HG02970 (cell line): ENCODE measurements around the gene SIAH1.
"Not testable (repeated sequence)": the region's sequence is repeated elsewhere in the genome, so short reads cannot be mapped to it uniquely, and the experiment has no call there.

Experiments
- ATAC-seq: cut with Tn5 transposase; IDR thresholded peaks from one replicate; pipeline ENCODE4 v1.9.1; 2021; ENCODE audit warnings: mild to moderate bottlenecking, moderate library complexity, moderate number of reproducible peaks; ENCODE audit not compliant: unreplicated experiment, low FRiP score

Gene SIAH1

GRCh38 chr16:48369765-48370164, 15.4 kb downstream of the SIAH1 start:
- no peak for ATAC-seq

GRCh38 chr16:48367441-48368049, 17.7 kb downstream of the SIAH1 start:
- ATAC-seq, result no peak

GRCh38 chr16:48366165-48367093, 18.8 kb downstream of the SIAH1 start:
- ATAC-seq, result peak; percentile 53

- ATAC-seq, result peak; percentile 88
Observed at GRCh38 chr16:48365601-48366164, 19.5 kb downstream of the SIAH1 start.

GRCh38 chr16:48365025-48365600, 20.1 kb downstream of the SIAH1 start:
- ATAC-seq, result no peak

GRCh38 chr16:48361540-48362144, 23.6 kb downstream of the SIAH1 start:
- ATAC-seq, result no peak

- ATAC-seq, result no peak
Observed at GRCh38 chr16:48361012-48361411, 24.2 kb downstream of the SIAH1 start.

GRCh38 chr16:48359983-48360382, 25.2 kb downstream of the SIAH1 start:
- ATAC-seq, result no peak

- ATAC-seq, result no peak
Observed at GRCh38 chr16:48358419-48358818, 26.8 kb downstream of the SIAH1 start.

- no peak for ATAC-seq
Observed at GRCh38 chr16:48356633-48357376, 28.4 kb downstream of the SIAH1 start.

GRCh38 chr16:48354877-48355855, 30.0 kb downstream of the SIAH1 start:
- no peak for ATAC-seq

- not testable (repeated sequence) for ATAC-seq
Observed at GRCh38 chr16:48354385-48354784, 30.8 kb downstream of the SIAH1 start.

- no peak for ATAC-seq
Observed at GRCh38 chr16:48353565-48354163, 31.5 kb downstream of the SIAH1 start.

- ATAC-seq, result no peak
Observed at GRCh38 chr16:48352648-48353390, 32.4 kb downstream of the SIAH1 start.

- no peak for ATAC-seq
Observed at GRCh38 chr16:48350736-48351135, 34.5 kb downstream of the SIAH1 start.

GRCh38 chr16:48347980-48348379, 37.2 kb downstream of the SIAH1 start:
- ATAC-seq, result no peak

GRCh38 chr16:48347191-48347865, 37.9 kb downstream of the SIAH1 start:
- no peak for ATAC-seq
